ENCODE measurements around the gene RFLNA.
"Not testable (repeated sequence)": the region's sequence is repeated elsewhere in the genome, so short reads cannot be mapped to it uniquely, and the experiment has no call there.

RFLNA gene

GRCh38 chr12:124321556-124322270 is 26.8 kb downstream of the RFLNA start:
- no peak for DNase-seq

- DNase-seq, result no peak
Measured at GRCh38 chr12:124322271-124322998, 27.5 kb downstream of the RFLNA start.

GRCh38 chr12:124322999-124323328 is 28.1 kb downstream of the RFLNA start:
- not testable (repeated sequence) for DNase-seq

- no peak for DNase-seq
Measured at GRCh38 chr12:124323771-124324530, 29.1 kb downstream of the RFLNA start.

- no peak for DNase-seq
Measured at GRCh38 chr12:124324803-124325705, 30.2 kb downstream of the RFLNA start.

GRCh38 chr12:124326104-124326503 is 31.2 kb downstream of the RFLNA start:
- no peak for DNase-seq

GRCh38 chr12:124326871-124327270 is 32.0 kb downstream of the RFLNA start:
- no peak for DNase-seq

GRCh38 chr12:124327362-124328043 is 32.6 kb downstream of the RFLNA start:
- no peak for DNase-seq

- no peak for DNase-seq
Measured at GRCh38 chr12:124328116-124328515, 33.2 kb downstream of the RFLNA start.

- DNase-seq, result no peak
Measured at GRCh38 chr12:124328636-124329035, 33.7 kb downstream of the RFLNA start.

- DNase-seq, result no peak
Measured at GRCh38 chr12:124332058-124332672, 37.3 kb downstream of the RFLNA start.

- DNase-seq, result no peak
Measured at GRCh38 chr12:124332900-124333299, 38.0 kb downstream of the RFLNA start.

- no peak for DNase-seq
Measured at GRCh38 chr12:124333724-124334123, 38.8 kb downstream of the RFLNA start.

GRCh38 chr12:124334266-124334665 is 39.4 kb downstream of the RFLNA start:
- DNase-seq, result no peak

- no peak for DNase-seq
Measured at GRCh38 chr12:124334976-124335375, 40.1 kb downstream of the RFLNA start.

GRCh38 chr12:124335426-124336183 is 40.7 kb downstream of the RFLNA start:
- DNase-seq, result no peak

- no peak for DNase-seq
Measured at GRCh38 chr12:124336184-124336437, 41.2 kb downstream of the RFLNA start.

- DNase-seq, result no peak
Measured at GRCh38 chr12:124336742-124337520, 42.0 kb downstream of the RFLNA start.

GRCh38 chr12:124337622-124338021 is 42.7 kb downstream of the RFLNA start:
- no peak for DNase-seq

- DNase-seq, result no peak
Measured at GRCh38 chr12:124338448-124338847, 43.6 kb downstream of the RFLNA start.

Data from right forelimb (tissue), 1 donor.